Endothelial cell of umbilical vein (primary cell): ENCODE results near the gene POLRMT.

ENCODE experiments used
- FOS ChIP-seq: IDR thresholded peaks from 2 replicates; pipeline ENCODE4 v1.6.1; 2011; ENCODE audit warnings: mild to moderate bottlenecking, low read length, moderate library complexity, borderline replicate concordance; ENCODE audit not compliant: insufficient read depth
- POLR2A ChIP-seq: IDR thresholded peaks from 2 replicates; pipeline ENCODE4 v1.6.1; 2012; ENCODE audit warnings: low read depth, mild to moderate bottlenecking, control low read depth, low read length
- POLR2AphosphoS5 ChIP-seq: IDR thresholded peaks from 2 replicates; pipeline ENCODE4 v1.6.1; 2012; ENCODE audit warnings: low read depth, mild to moderate bottlenecking, control low read depth, low read length, moderate library complexity; ENCODE audit not compliant: insufficient read depth
- TF ChIP-seq, protein P1 (sequence below), 2 donors: IDR thresholded peaks; 1 replicate in 1 of 2; 2 replicates in 1 of 2; pipeline ENCODE4 v1.5.1; 2011; ENCODE audit warnings: low read length in 2 of 2, mild to moderate bottlenecking in 2 of 2, moderate library complexity in 2 of 2, control low read depth in 1 of 2, inconsistent platforms in 1 of 2, low read depth in 1 of 2; ENCODE audit not compliant: insufficient read depth in 1 of 2; ENCODE audit errors: extremely low read depth in 1 of 2

DNA sequence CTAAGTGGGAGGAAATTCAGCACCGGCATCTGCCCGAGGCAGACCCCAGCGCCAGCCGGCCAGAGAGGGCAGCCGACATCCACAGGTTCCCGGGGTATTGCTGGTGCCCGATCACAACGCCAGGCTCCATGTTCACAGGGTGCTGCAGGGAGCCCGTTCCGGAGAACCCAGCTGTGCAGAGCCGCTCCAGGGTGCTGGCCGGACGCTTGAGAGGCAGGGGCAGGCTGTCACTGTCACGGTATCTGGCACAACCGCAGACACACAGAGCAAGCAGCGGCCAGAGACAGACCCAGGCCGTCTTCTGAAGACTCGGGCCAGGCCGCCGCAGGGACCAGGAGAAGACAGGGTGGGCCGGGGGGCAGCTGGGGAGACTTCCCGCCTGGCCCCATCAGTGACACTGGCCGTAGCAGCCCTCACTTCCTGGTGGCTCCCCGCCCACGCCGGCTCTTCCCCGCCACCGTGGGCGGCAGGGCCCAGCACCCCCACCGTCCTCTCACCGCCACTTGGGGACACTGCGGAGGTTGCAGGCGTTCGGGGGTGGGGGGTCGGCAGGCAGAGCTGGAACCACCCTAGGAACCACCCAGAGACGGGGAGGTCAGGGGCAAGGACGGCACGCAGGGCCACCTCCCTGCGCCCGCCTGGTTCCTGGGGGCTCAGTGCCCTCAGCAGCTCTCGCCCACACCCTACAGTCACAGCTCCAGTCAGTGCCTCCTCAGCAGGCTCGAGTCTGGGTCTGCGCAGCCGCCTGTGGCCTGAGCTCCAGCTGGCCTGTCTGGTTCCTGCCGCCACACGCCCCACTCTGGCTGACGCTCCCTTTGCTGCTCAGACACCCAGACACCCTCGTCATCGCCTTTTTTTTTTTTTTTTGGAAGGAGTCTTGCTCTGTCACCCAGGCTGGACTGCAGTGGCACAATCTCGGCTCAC, 25.8 kb upstream of the POLRMT start:
- TF ChIP-seq, protein P1, sequence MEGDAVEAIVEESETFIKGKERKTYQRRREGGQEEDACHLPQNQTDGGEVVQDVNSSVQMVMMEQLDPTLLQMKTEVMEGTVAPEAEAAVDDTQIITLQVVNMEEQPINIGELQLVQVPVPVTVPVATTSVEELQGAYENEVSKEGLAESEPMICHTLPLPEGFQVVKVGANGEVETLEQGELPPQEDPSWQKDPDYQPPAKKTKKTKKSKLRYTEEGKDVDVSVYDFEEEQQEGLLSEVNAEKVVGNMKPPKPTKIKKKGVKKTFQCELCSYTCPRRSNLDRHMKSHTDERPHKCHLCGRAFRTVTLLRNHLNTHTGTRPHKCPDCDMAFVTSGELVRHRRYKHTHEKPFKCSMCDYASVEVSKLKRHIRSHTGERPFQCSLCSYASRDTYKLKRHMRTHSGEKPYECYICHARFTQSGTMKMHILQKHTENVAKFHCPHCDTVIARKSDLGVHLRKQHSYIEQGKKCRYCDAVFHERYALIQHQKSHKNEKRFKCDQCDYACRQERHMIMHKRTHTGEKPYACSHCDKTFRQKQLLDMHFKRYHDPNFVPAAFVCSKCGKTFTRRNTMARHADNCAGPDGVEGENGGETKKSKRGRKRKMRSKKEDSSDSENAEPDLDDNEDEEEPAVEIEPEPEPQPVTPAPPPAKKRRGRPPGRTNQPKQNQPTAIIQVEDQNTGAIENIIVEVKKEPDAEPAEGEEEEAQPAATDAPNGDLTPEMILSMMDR (IDR thresholded peaks at IDR 0.05; ENCODE audit: extremely low read depth in 1 of 2, insufficient read depth in 1 of 2, low read depth in 1 of 2, low read length in 2 of 2) = no peak
- TF ChIP-seq POLR2A (no peak), POLR2AphosphoS5 (no peak), FOS (no peak)
